GM21447 (cell line): ENCODE results near the gene LMX1A.

Source experiments
- ATAC-seq: cut with Tn5 transposase; IDR thresholded peaks from one replicate; pipeline ENCODE4 v1.9.1; 2021; ENCODE audit not compliant: unreplicated experiment

Gene LMX1A

DNA sequence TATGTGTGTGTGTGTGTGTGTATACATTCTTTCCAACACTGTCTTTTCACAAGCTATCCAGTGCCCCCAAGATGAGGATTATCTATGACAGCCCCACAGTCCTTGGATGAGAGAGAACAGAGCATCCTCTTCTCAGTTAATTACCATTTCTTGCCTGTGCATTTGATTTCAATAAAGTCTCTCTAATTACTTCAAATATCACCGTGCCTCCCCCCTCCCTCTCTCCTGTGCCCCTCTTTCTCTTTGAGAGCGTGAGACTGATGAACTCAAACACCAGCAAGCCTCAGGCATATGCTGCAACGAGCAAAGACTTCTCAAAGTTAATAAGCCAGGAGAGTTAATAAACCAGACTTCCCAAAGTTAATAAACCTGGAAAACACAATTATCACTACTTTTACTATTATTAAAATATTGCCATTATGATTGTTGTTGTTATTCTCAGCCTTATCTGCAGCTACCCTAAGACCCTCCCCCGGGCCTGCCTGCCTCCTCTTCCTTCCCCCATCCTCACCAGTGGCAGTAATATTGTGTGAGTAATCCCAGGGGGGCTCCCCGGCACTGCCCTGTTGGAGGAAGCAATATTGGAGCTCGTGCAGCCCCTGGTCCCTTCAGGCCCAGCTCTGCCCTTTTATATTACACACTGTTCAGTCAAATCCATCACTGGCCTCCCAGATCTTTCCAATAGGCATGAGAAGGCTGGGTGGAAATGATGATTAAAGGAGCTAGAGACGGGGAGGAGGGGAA is 30.9 kb downstream of the LMX1A start:
- no peak for ATAC-seq

DNA sequence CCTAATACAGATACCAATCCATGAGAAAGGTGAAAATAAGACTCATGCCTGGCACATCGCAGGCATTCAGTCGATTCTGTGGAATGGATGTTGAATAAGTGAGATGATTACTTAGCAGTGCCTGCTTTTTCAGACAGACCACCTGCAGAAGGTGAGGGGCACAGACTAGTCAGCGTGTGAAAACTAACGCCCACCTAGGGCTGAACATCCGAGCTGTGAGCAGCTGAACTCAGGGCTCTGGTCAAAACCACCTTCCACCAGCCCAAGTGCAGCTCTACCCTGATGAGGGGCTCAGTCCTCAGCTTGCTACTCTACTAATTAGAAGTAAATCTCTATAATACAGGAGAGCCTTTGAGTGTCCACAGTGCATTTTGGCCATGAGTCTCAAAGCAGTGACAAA is 32.5 kb downstream of the LMX1A start:
- ATAC-seq = no peak

DNA sequence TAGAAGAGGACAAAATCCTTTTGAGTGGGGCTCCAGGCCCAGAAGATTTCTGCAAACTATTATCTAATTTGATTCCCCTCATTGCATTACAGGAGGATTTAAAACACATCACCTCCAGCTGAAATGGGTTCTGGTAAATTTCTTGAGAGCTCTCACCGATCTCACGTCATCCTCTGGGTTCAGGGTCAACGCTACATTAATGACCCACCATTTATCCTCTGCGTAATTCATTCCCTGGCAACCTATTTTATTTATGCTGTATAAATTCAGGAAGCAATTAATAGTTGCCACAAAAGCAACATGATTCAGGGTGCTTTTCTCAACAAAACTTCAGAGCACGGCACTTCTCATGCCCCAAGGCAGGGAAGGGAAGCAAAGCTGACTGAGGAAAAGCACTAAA is 38.9 kb downstream of the LMX1A start:
- ATAC-seq = no peak

DNA sequence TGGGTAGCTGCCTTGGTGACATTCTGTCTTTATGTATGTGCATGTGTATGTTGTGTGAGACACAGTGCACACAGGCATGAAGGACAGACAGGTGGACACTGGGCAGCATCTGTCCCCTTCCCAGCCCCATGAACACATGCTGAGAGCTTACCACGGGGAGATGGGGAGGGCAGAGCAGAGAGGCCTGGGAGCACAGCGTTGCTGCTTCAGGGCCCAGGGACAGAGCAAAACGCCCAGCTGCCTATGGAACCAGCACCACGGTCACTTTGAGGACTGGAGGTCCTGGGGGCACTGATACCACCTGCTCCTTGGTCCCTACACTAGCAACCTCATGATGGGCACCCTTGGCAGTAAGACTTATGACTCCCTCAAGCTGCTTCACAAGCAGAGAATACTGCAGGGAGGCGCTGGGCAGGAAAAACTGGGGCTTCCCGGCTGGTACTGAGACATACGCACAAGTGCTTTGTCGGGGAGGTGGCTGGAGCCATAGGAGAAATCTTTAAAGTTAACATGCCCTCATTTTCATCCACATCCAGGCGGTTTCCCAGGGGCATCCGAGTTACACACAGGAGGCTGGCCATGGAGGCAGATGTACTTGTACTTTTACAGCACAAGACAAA is 40.3 kb downstream of the LMX1A start:
- no peak for ATAC-seq

DNA sequence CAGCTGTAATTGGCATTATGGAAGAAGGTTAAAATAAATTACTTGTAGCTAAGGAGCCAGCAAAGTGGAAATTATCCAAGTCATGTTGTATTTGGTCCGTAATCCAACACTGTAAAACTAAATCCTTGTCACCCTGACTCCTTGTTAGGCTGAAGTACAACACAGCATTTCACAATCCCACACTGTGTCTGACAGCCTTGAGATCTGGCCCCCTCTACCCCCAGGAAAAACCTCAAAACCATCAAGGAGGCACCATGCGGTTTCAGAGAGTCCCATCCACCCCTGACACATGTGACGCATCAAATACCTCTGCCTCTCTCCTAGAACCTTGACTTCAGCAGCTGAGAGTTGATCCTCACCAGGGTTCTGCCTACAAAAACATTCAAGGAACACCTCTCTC is 41.0 kb downstream of the LMX1A start:
- ATAC-seq = no peak

- no peak for ATAC-seq
These were observed 42.6 kb downstream of the LMX1A start for GRCh38 chr1:165313903-165314302.

- ATAC-seq = no peak
These were observed 43.9 kb downstream of the LMX1A start for GRCh38 chr1:165312591-165312990.

GRCh38 chr1:165306543-165307434 is 49.7 kb downstream of the LMX1A start:
- ATAC-seq = no peak

GRCh38 chr1:165303386-165303785 is 53.1 kb downstream of the LMX1A start:
- no peak for ATAC-seq

DNA sequence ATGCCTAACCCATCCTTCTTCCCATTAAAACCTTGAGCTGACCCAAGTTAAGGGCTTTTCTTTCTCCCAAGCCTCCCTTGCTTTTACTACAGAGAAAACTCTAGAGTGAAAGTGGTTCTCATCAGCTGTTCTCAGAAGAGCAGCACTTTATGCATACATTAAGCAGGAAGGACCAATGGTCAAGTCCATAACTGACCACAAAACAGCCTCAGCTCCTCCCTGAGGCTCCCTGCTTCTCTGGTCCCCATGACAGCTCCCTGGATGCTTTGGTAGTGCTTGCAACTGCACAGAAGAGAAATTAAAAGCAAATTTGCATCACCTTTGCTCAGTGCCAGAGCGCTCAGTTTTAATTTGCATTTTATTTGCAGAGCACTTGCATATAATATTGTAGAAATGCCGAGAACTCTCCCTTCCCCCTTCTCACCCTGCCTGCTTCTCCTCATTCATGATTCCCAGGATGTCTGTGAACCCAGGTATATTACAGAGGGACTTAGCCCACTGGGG is 56.1 kb downstream of the LMX1A start:
- no peak for ATAC-seq

DNA sequence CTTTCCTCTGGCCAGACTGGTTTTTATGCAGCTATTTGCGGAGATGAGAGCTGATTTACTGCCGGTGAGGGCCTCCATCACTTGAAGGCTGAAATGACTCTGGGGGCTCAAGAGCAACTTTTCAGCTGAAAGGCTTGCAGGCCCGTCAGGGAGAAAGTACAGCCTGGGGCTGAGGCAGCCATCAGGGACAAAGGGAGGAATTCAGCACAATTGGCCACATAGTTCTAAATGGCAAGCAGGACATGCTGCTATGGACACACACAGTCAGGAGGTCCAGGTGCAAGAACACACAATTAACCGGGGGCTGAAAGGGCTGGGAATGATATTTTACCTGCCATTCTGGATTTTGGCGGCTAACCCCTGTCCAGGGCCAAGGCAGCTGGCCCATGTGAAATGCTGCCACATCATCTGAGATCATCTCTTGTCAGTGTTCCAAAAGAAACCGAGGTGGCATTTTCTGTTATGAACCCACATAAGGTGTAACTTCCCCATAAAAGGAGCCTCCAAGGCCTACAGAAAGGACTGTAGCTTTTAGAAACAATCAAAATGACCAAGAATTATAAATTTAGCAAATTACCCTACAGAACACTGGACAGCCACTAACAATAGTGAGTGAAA is 58.2 kb downstream of the LMX1A start:
- no peak for ATAC-seq

DNA sequence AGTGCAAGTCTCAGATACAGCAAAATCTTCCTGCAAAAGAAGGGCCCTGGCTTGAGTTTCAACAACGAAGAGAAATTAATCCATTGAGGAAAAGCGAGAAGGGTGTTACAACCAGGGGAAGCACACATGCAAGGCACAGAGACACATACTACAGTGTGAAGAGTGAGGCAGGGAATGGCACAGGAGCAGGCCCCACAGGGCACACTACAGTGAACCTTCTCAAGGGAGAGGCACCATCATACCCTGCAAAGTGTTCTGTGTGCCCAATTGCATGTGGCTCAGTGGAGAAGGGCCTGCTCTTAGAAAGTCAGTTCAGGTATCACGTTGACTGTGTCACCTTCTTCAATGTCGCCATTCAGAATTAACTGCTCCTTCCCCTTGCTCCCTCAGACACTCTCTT is 60.3 kb downstream of the LMX1A start:
- ATAC-seq = no peak

- no peak for ATAC-seq
These were observed 66.4 kb downstream of the LMX1A start for GRCh38 chr1:165290148-165290547.

GRCh38 chr1:165289556-165289955 is 67.0 kb downstream of the LMX1A start:
- no peak for ATAC-seq

- no peak for ATAC-seq
These were observed 68.0 kb downstream of the LMX1A start for GRCh38 chr1:165288350-165289120.

GRCh38 chr1:165287781-165288180 is 68.7 kb downstream of the LMX1A start:
- no peak for ATAC-seq

DNA sequence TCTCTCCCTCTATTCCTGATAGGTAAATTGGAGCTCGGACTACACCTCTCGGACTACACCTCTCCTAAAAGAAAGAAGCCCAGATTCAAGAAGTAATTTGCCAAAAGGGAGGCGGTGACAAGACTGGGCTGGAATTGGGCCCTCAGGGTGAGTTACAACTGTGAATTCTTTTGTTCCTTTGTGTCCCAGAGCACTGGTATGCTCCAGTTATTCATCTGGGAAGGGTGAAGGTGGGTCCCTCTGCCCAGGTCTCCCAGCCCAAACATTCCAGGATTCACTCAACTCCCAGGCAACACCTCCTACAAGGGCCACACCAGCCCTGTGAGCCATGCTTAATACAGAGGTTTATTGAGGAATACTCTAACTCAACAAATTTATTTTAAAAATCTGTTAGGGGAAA is 69.2 kb downstream of the LMX1A start:
- no peak for ATAC-seq

DNA sequence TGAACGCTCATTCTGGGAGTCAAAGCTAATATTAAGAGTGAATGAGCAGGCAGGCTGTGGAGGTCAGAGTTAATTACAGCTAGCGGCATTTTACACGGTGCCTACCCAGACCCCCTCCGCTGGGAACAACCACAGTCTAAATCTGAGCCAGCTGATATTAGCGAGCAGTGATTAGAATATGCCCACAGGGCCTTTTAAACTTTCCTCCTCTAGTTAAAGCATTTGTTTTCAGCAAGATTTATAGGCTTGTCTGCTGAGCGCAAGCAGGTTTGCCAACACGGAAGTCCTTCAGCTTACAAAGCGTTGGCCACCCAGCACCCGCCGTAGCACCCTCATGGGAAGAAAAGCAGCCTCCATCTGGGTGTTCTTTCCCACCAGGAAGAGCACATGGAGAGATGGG is 72.1 kb downstream of the LMX1A start:
- ATAC-seq = no peak

DNA sequence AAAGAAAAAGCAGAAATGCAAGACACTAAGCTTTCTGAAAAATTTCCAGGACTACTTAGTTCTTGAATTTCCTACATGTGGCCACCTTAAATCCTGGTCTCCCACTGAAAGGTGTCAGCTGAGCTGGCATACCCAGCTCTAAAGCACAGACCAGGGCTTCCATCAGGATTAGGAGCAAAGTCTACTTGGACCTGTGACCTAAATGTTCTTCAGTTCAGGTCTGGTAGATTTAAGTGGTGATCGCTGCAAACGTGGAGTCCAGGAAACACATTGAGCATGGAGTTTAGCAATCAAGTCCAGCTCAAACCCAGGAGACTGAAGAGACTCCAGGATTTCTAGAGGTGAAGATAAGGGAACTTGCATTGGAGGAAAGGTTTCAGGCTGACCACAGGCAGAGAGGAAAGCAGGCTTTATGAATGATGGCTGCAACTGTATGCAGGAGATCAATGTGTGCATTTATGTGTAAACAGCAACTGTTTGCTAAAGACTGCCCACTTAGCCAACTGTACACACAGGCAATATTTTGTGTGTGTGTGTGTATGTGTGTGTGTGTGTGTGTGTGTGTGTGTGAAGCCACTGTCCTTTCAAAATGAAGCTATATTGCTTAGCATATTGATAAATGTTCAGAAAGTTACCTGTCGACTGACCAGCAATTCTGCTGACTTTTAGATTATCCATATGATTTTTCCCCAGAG is 75.2 kb downstream of the LMX1A start:
- ATAC-seq = no peak

DNA sequence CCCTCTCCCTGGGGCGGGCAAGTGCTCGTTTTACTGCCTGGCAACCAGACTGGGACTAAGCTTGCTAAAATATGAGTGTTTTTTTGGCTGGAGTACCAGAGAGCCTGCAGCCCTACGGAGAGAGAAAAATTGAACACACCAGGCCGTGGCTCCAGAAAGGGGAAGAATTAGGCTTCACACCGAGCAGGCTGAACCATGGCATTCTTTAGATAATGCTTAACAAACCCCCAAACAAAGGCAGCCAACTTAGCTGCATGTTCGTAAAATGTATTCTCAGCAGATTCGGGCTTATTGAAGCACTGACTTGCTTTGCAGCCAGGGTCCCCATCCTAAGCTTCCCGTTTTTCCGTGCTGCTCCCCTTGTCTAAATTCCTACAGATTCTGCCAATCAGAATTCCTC is 76.6 kb downstream of the LMX1A start:
- no peak for ATAC-seq
